ENCODE data around the gene INPP5D.

INPP5D gene

GRCh38 chr2:233165543-233165894, 105.4 kb downstream of the INPP5D start:
- Histone ChIP-seq H3K9ac (ENCODE audit: low read length in 2 of 2) (no peak overlapping the region), H3K27me3 (ENCODE audit: control insufficient read depth in 1 of 2, insufficient read depth in 2 of 2, low read length in 2 of 2) (peaks cover 0 to 9% of the 10 kb centered on the region in 2 donors), H3K27ac (ENCODE audit: low read length) (no peak overlapping the region), H3K4me1 (ENCODE audit: control insufficient read depth, insufficient read depth, low read length) (no peaks in the 10 kb centered on the region), H3K36me3 (ENCODE audit: control insufficient read depth in 2 of 2, insufficient read depth in 2 of 2, low read length in 2 of 2) (no peaks in the 10 kb centered on the region), H3K9me3 (ENCODE audit: control insufficient read depth in 2 of 2, low read length in 2 of 2) (no peaks in the 10 kb centered on the region), H3K4me3 (ENCODE audit: low read length in 2 of 2) (no peak overlapping the region)

DNA sequence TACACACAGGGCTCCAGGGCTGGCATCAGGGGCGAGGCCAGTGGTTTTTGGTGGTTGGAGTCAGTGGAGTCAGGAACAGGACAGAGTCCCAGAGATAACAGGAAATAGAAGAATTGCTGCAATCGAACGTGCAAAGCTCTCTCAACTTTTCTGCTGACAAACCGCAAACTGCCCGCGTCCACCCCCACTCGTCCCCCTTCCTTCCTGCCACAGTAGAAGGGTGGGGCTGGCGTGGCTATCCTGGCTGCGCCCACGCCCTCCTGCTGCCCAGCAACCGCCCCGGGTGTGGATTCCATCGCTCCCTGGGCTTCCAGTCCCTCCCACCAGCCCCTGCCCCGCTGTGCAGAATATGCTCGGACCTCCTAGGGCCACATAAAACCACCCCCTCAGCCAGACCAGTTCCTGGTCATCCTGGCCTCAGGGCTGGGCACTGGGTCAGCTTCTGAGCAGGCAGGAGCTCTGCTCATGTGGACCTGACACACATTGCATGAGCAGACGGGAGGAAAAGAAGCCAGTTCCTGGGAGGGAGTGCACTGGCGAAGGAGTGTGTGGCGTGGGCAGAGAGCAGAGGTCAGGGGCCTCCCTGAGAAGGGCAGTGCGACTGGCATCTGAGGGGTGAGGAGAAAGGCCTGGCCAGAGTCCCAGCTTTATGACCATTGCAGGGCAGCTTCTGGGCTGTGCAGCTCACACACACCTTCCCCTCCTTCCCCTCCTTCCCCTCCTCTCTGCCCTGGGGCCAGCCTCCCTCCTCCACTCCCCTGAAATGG, 105.9 kb downstream of the INPP5D start:
- Histone ChIP-seq H3K9me3 (ENCODE audit: control insufficient read depth in 2 of 2, low read length in 2 of 2) (no peaks in the 10 kb centered on the region), H3K4me1 (ENCODE audit: control insufficient read depth, insufficient read depth, low read length) (no peaks in the 10 kb centered on the region), H3K4me3 (ENCODE audit: low read length in 2 of 2) (no peak overlapping the region), H3K9ac (ENCODE audit: low read length in 2 of 2) (no peak overlapping the region), H3K36me3 (ENCODE audit: control insufficient read depth in 2 of 2, insufficient read depth in 2 of 2, low read length in 2 of 2) (no peaks in the 10 kb centered on the region), H3K27ac (ENCODE audit: low read length) (no peak overlapping the region), H3K27me3 (ENCODE audit: control insufficient read depth in 1 of 2, insufficient read depth in 2 of 2, low read length in 2 of 2) (peaks cover 0 to 9% of the 10 kb centered on the region in 2 donors)

DNA sequence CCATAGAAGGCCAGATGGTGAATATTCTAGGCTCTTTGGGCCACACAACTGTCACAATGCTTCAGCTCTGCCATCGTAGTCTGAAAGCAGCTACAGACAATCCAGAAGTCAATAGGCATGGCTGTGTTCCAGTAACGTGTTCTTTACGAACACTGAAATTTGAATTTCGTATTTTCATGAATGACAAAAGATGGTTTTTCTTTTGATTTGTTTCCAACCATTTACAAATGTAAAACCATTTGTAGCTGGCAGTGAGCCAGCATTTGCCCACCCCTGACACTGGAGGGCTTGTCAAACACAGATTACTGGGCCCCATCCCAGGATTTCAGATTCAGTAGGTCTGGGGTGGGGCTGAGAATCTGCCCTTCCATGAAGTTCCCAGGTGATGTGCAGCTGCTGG, 108.3 kb downstream of the INPP5D start:
- Histone ChIP-seq H3K4me1 (ENCODE audit: control insufficient read depth, insufficient read depth, low read length) (no peaks in the 10 kb centered on the region), H3K4me3 (ENCODE audit: low read length in 2 of 2) (no peak overlapping the region), H3K9ac (ENCODE audit: low read length in 2 of 2) (no peak overlapping the region), H3K27me3 (ENCODE audit: control insufficient read depth in 1 of 2, insufficient read depth in 2 of 2, low read length in 2 of 2) (peaks cover 0 to 9% of the 10 kb centered on the region in 2 donors), H3K27ac (ENCODE audit: low read length) (no peak overlapping the region), H3K9me3 (ENCODE audit: control insufficient read depth in 2 of 2, low read length in 2 of 2) (no peaks in the 10 kb centered on the region), H3K36me3 (ENCODE audit: control insufficient read depth in 2 of 2, insufficient read depth in 2 of 2, low read length in 2 of 2) (no peaks in the 10 kb centered on the region)

DNA sequence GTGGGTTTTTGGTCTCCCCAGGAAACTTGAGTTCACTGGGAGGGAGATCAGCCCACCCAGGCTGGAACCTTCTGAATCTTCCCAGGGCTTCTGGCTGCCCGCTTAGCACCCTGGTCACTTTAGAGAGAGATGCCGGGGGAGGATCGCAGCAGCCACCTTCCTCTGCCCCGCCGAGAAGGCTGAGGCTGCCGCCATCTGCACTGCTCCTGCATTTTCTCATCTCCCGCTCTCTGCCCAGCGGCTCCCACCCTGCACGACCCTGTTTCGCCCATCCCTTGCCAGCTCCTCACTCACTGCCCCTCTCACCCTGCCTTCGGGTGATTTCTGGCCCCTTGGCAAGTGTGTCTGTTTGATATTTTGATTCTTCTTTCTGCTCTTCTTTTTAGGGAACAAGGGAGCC, 108.8 kb downstream of the INPP5D start:
- Histone ChIP-seq H3K9me3 (ENCODE audit: control insufficient read depth in 2 of 2, low read length in 2 of 2) (no peaks in the 10 kb centered on the region), H3K4me1 (ENCODE audit: control insufficient read depth, insufficient read depth, low read length) (no peaks in the 10 kb centered on the region), H3K27me3 (ENCODE audit: control insufficient read depth in 1 of 2, insufficient read depth in 2 of 2, low read length in 2 of 2) (peaks cover 0 to 9% of the 10 kb centered on the region in 2 donors), H3K27ac (ENCODE audit: low read length) (no peak overlapping the region), H3K4me3 (ENCODE audit: low read length in 2 of 2) (no peak overlapping the region), H3K9ac (ENCODE audit: low read length in 2 of 2) (no peak overlapping the region), H3K36me3 (ENCODE audit: control insufficient read depth in 2 of 2, insufficient read depth in 2 of 2, low read length in 2 of 2) (no peaks in the 10 kb centered on the region)

- Histone ChIP-seq H3K27ac (ENCODE audit: low read length) (no peak overlapping the region), H3K4me3 (ENCODE audit: low read length in 2 of 2) (no peak overlapping the region), H3K27me3 (ENCODE audit: control insufficient read depth in 1 of 2, insufficient read depth in 2 of 2, low read length in 2 of 2) (peaks cover 0 to 2% of the 10 kb centered on the region in 2 donors), H3K9me3 (ENCODE audit: control insufficient read depth in 2 of 2, low read length in 2 of 2) (no peaks in the 10 kb centered on the region), H3K36me3 (ENCODE audit: control insufficient read depth in 2 of 2, insufficient read depth in 2 of 2, low read length in 2 of 2) (no peaks in the 10 kb centered on the region), H3K9ac (ENCODE audit: low read length in 2 of 2) (no peak overlapping the region), H3K4me1 (ENCODE audit: control insufficient read depth, insufficient read depth, low read length) (no peaks in the 10 kb centered on the region)
Measured at GRCh38 chr2:233171344-233171743, 111.2 kb downstream of the INPP5D start.

DNA sequence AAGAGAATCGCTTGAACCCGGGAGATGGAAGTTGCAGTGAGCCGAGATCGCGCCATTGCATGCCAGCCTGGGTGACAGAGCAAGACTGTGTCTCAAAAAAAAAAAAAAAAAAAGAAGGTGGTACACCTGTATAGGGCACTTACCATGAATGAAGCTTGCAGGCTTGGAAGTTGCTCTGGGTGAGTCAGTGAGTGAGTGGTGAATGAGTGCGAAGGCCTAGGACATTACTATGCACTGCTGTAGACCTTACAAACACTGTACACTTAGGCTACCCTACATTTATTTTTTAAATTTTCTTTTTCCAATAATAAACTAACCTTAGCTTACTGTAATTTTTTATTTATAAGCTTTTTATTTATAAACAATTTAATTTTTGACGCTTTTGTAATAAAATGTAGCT, 113.0 kb downstream of the INPP5D start:
- Histone ChIP-seq H3K9me3 (ENCODE audit: control insufficient read depth in 2 of 2, low read length in 2 of 2) (no peaks in the 10 kb centered on the region), H3K4me1 (ENCODE audit: control insufficient read depth, insufficient read depth, low read length) (no peaks in the 10 kb centered on the region), H3K27ac (ENCODE audit: low read length) (no peak overlapping the region), H3K4me3 (ENCODE audit: low read length in 2 of 2) (no peak overlapping the region), H3K27me3 (ENCODE audit: control insufficient read depth in 1 of 2, insufficient read depth in 2 of 2, low read length in 2 of 2) (peaks cover 0 to 2% of the 10 kb centered on the region in 2 donors), H3K36me3 (ENCODE audit: control insufficient read depth in 2 of 2, insufficient read depth in 2 of 2, low read length in 2 of 2) (no peaks in the 10 kb centered on the region), H3K9ac (ENCODE audit: low read length in 2 of 2) (no peak overlapping the region)

GRCh38 chr2:233174137-233174536, 114.0 kb downstream of the INPP5D start:
- H3K27ac ChIP-seq (ENCODE audit: low read length), result no peak overlapping the region
- H3K9ac ChIP-seq (ENCODE audit: low read length in 2 of 2), result no peak overlapping the region
- no peaks in the 10 kb centered on the region for H3K9me3 ChIP-seq (ENCODE audit: control insufficient read depth in 2 of 2, low read length in 2 of 2)
- no peaks in the 10 kb centered on the region for H3K36me3 ChIP-seq (ENCODE audit: control insufficient read depth in 2 of 2, insufficient read depth in 2 of 2, low read length in 2 of 2)
- H3K27me3 ChIP-seq (ENCODE audit: control insufficient read depth in 1 of 2, insufficient read depth in 2 of 2, low read length in 2 of 2), result peaks cover 0 to 2% of the 10 kb centered on the region in 2 donors
- no peaks in the 10 kb centered on the region for H3K4me1 ChIP-seq (ENCODE audit: control insufficient read depth, insufficient read depth, low read length)
- no peak overlapping the region for H3K4me3 ChIP-seq (ENCODE audit: low read length in 2 of 2)

GRCh38 chr2:233178994-233179847, 119.1 kb downstream of the INPP5D start:
- no peaks in the 10 kb centered on the region for H3K9me3 ChIP-seq (ENCODE audit: control insufficient read depth in 2 of 2, low read length in 2 of 2)
- H3K36me3 ChIP-seq (ENCODE audit: control insufficient read depth in 2 of 2, insufficient read depth in 2 of 2, low read length in 2 of 2), result no peaks in the 10 kb centered on the region
- H3K27ac ChIP-seq (ENCODE audit: low read length), result no peak overlapping the region
- no peak overlapping the region for H3K4me3 ChIP-seq (ENCODE audit: low read length in 2 of 2)
- H3K4me1 ChIP-seq (ENCODE audit: control insufficient read depth, insufficient read depth, low read length), result no peaks in the 10 kb centered on the region
- H3K9ac ChIP-seq (ENCODE audit: low read length in 2 of 2), result no peak overlapping the region
- H3K27me3 ChIP-seq (ENCODE audit: control insufficient read depth in 1 of 2, insufficient read depth in 2 of 2, low read length in 2 of 2), result no peaks in the 10 kb centered on the region

DNA sequence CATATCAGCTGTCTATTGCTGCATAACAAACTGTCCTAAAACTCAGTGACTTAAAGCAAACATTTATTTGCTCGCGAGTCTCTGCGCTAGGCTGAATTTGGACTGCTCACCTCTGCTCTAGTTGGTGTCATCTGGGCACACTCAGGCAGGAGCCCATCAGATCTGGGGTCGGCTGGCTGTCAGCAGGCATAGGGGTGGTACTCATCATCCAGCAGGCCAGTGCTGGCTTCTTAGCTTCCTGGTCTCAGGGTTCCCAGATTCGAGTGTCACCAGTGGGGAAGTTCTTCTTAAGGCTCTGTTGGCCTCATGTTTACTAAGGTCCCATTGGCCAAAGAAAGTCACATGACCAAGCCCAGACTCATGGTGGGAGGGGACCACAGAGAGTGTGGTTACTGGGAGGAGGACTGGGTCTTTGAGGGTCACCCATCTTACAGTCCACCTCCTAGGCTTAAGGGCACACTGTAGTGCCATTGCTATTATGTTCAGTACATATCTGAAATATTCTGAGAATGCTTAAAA, 119.8 kb downstream of the INPP5D start:
- Histone ChIP-seq H3K27ac (ENCODE audit: low read length) (no peak overlapping the region), H3K36me3 (ENCODE audit: control insufficient read depth in 2 of 2, insufficient read depth in 2 of 2, low read length in 2 of 2) (no peaks in the 10 kb centered on the region), H3K4me1 (ENCODE audit: control insufficient read depth, insufficient read depth, low read length) (no peaks in the 10 kb centered on the region)

GRCh38 chr2:233183869-233184418, 123.8 kb downstream of the INPP5D start:
- H3K36me3 ChIP-seq (ENCODE audit: control insufficient read depth in 2 of 2, insufficient read depth in 2 of 2, low read length in 2 of 2), result no peaks in the 10 kb centered on the region
- no peak overlapping the region for H3K4me3 ChIP-seq (ENCODE audit: low read length in 2 of 2)
- no peaks in the 10 kb centered on the region for H3K9me3 ChIP-seq (ENCODE audit: control insufficient read depth in 2 of 2, low read length in 2 of 2)
- H3K4me1 ChIP-seq (ENCODE audit: control insufficient read depth, insufficient read depth, low read length), result no peaks in the 10 kb centered on the region
- H3K27ac ChIP-seq (ENCODE audit: low read length), result no peak overlapping the region
- H3K9ac ChIP-seq (ENCODE audit: low read length in 2 of 2), result no peak overlapping the region
- H3K27me3 ChIP-seq (ENCODE audit: control insufficient read depth in 1 of 2, insufficient read depth in 2 of 2, low read length in 2 of 2), result no peaks in the 10 kb centered on the region

More for the DNA sequence above, 119.8 kb downstream of the INPP5D start:
- Histone ChIP-seq H3K9me3 (ENCODE audit: control insufficient read depth in 2 of 2, low read length in 2 of 2) (no peaks in the 10 kb centered on the region), H3K4me3 (ENCODE audit: low read length in 2 of 2) (no peak overlapping the region), H3K27me3 (ENCODE audit: control insufficient read depth in 1 of 2, insufficient read depth in 2 of 2, low read length in 2 of 2) (no peaks in the 10 kb centered on the region), H3K9ac (ENCODE audit: low read length in 2 of 2) (no peak overlapping the region)
